K562 (cell line): Measurements from ENCODE around the gene ZNF22. TPM values are rescaled to one million over a fixed set of nuclear protein-coding genes. Genes with fewer than 3 reads are reported as not detected.

ENCODE experiments used
- ASH1L ChIP-seq: fragments of 450-650 bp; IDR thresholded peaks from 2 replicates; pipeline ENCODE4 v1.6.1; 2018; ENCODE audit warnings: borderline replicate concordance, mild to moderate bottlenecking, low read depth; ENCODE audit not compliant: partially characterized antibody
- BRD9 ChIP-seq: fragments of 450-650 bp; IDR thresholded peaks from 2 replicates; pipeline ENCODE4 v1.6.1; 2018; ENCODE audit warnings: low read depth; ENCODE audit not compliant: partially characterized antibody
- BRF1 ChIP-seq: IDR thresholded peaks from 3 replicates; pipeline ENCODE4 v1.6.1; 2011; ENCODE audit warnings: borderline replicate concordance, mild to moderate bottlenecking; ENCODE audit not compliant: insufficient read length; ENCODE audit errors: extremely low read depth
- DEAF1 ChIP-seq: fragments of 450-650 bp; formaldehyde crosslinking; IDR thresholded peaks from 2 replicates; pipeline ENCODE4 v1.4.0; 2020; ENCODE audit warnings: mild to moderate bottlenecking, moderate library complexity
- EWSR1 ChIP-seq: fragments of 450-650 bp; IDR thresholded peaks from 2 replicates; pipeline ENCODE4 v1.6.1; 2018; ENCODE audit warnings: borderline replicate concordance, mild to moderate bottlenecking, low read depth, moderate library complexity; ENCODE audit not compliant: partially characterized antibody
- L3MBTL2 ChIP-seq: fragments of 450-650 bp; IDR thresholded peaks from 2 replicates; pipeline ENCODE4 v1.6.1; 2016; ENCODE audit warnings: mild to moderate bottlenecking, moderate library complexity
- MXD1 ChIP-seq: fragments of 250-450 bp; sonication (Bioruptor Pico); IDR thresholded peaks from 2 replicates; pipeline ENCODE4 v1.8.0; 2021; ENCODE audit warnings: borderline replicate concordance, mild to moderate bottlenecking, moderate library complexity; ENCODE audit not compliant: poor library complexity, severe bottlenecking
- NR2C2 ChIP-seq, 2 experiments: fragments of 200-800 bp in 1 of 2; sonication (Bioruptor generic) in 1 of 2; sonication (generic) in 1 of 2; formaldehyde crosslinking in 1 of 2; IDR thresholded peaks; 2 replicates each; pipeline versions ENCODE4 v1.6.1 to v1.8.0; 2016 to 2022; ENCODE audit warnings: mild to moderate bottlenecking in 1 of 2, missing compliant biosample characterization in 1 of 2, missing genetic modification characterization in 1 of 2, missing genetic modification reagents in 1 of 2
- PHTF2 ChIP-seq: fragments of 250-450 bp; sonication (Bioruptor Pico); IDR thresholded peaks from 2 replicates; pipeline ENCODE4 v1.5.0; 2021; ENCODE audit warnings: mild to moderate bottlenecking
- POLR3G ChIP-seq: IDR thresholded peaks from 2 replicates; pipeline ENCODE4 v1.6.1; 2011; ENCODE audit not compliant: insufficient read length, insufficient replicate concordance; ENCODE audit errors: extremely low read depth
- POU5F1 ChIP-seq: fragments of 150-350 bp; IDR thresholded peaks from 2 replicates; pipeline ENCODE4 v1.6.1; 2014; ENCODE audit warnings: borderline replicate concordance, low read length, low read depth, mild to moderate bottlenecking; ENCODE audit not compliant: partially characterized antibody
- SAP30 ChIP-seq: fragments of 200-600 bp; sonication (generic); IDR thresholded peaks from 2 replicates; pipeline ENCODE4 v1.6.1; 2012; ENCODE audit warnings: borderline replicate concordance, low read depth, mild to moderate bottlenecking, moderate library complexity, low read length, control low read depth, inconsistent platforms; ENCODE audit not compliant: insufficient read depth, poor library complexity, severe bottlenecking
- SETDB1 ChIP-seq: IDR thresholded peaks from one replicate; pipeline ENCODE4 v1.6.1; 2012; ENCODE audit warnings: low read length, control low read depth, inconsistent platforms
- SNIP1 ChIP-seq: fragments of 450-650 bp; IDR thresholded peaks from 2 replicates; pipeline ENCODE4 v1.7.1; 2017; ENCODE audit warnings: low read depth, mild to moderate bottlenecking
- polyA plus RNA-seq, 8 experiments: library from polyadenylated mRNA; depleted of rRNA in 4 of 8; stranded (reverse) in 5 of 8; unstranded in 3 of 8; fragments of >200 nt; fragmentation: Nextera tagmentation in 2 of 8; fragmentation: Illumina TruSeq in 1 of 8; extraction: Ambion mirVana in 2 of 8; extraction: Trizol in 1 of 8; gene quantifications; 2 replicates each; pipeline versions ENCODE4 v1.2.1 to v1.2.3, GENCODE V29; 2011 to 2014; ENCODE audit warnings: inconsistent platforms in 1 of 8, missing spikeins in 1 of 8
- total RNA-seq, 7 experiments: library from RNA; depleted of rRNA in 6 of 7; stranded (reverse); fragments of >200 nt in 6 of 7; fragmentation: Illumina TruSeq in 2 of 7; extraction: Trizol in 2 of 7; gene quantifications; 2 replicates each; pipeline versions ENCODE4 v1.2.1 to v1.2.3, GENCODE V29; 2011 to 2021; ENCODE audit warnings: low replicate concordance in 1 of 7
- TF ChIP-seq, protein P1 (sequence below), 2 experiments: fragments of 450-650 bp; formaldehyde crosslinking in 1 of 2; IDR thresholded peaks; 2 replicates each; pipeline versions ENCODE4 v1.4.0 to v1.6.1; 2014 to 2020; ENCODE audit warnings: mild to moderate bottlenecking in 2 of 2, borderline replicate concordance in 1 of 2, low read depth in 1 of 2

Gene ZNF22
- total and polyA plus RNA-seq, 9 of the 15 experiments (the other 6 are each of a cell fraction or from before 2014, with no cell fraction given), result 36.2 to 98.7 (median 51.2) TPM

DNA sequence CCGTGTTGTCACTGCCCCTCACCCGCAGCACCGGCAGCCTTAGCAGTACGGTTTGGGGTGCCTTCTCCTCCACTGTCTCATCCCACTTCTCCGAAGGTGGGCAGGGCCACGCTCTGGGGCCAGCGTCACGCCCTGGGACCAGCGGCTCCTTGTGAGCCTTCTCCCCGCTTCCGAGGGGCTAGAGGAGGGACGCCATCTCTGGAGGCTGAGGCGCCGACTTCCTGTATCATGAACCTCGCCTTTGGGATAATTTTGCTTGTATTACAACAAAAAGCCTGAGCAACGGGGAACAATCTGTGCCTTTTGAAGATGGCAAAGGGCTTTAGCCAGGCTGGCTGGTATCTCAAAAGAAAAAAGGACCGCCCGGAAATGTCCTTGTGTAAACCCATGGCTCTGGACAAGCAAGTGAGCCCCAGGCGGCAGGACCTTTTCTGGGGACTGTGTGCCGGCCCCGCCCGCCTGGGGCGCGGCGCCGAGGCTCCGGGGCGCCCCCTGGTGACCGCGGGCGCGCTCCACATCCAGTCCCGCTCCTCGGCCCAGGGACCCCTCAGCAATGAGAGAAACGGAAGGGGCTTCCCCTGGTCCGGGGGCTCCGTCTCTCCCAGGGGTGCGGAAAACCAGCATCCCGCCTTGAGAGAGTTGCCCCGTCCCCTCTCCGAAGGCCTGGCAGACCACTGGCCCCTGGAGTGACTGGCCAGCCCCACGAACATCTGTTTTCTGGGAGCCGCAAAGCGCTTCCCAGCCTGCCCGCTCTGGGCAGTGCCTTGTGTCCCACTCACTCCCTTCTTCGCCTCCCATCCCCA lies 25.9 kb upstream of the ZNF22 start (continued):
- no peak for TF ChIP-seq ASH1L
- TF ChIP-seq SNIP1, result no peak
- TF ChIP-seq BRD9, result no peak
- no peak for TF ChIP-seq PHTF2 (CRISPR knock-in tag)
- no peak for TF ChIP-seq SAP30
- TF ChIP-seq, protein P1, sequence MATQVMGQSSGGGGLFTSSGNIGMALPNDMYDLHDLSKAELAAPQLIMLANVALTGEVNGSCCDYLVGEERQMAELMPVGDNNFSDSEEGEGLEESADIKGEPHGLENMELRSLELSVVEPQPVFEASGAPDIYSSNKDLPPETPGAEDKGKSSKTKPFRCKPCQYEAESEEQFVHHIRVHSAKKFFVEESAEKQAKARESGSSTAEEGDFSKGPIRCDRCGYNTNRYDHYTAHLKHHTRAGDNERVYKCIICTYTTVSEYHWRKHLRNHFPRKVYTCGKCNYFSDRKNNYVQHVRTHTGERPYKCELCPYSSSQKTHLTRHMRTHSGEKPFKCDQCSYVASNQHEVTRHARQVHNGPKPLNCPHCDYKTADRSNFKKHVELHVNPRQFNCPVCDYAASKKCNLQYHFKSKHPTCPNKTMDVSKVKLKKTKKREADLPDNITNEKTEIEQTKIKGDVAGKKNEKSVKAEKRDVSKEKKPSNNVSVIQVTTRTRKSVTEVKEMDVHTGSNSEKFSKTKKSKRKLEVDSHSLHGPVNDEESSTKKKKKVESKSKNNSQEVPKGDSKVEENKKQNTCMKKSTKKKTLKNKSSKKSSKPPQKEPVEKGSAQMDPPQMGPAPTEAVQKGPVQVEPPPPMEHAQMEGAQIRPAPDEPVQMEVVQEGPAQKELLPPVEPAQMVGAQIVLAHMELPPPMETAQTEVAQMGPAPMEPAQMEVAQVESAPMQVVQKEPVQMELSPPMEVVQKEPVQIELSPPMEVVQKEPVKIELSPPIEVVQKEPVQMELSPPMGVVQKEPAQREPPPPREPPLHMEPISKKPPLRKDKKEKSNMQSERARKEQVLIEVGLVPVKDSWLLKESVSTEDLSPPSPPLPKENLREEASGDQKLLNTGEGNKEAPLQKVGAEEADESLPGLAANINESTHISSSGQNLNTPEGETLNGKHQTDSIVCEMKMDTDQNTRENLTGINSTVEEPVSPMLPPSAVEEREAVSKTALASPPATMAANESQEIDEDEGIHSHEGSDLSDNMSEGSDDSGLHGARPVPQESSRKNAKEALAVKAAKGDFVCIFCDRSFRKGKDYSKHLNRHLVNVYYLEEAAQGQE (IDR thresholded peaks at IDR 0.05; ENCODE audit: borderline replicate concordance), result peak; percentile 80
- TF ChIP-seq, protein P1 (CRISPR knock-in tag; IDR thresholded peaks at IDR 0.05; ENCODE audit: low read depth), result no peak
- TF ChIP-seq EWSR1, result no peak
- TF ChIP-seq DEAF1, result peak; percentile 87
- peak; percentile 44; the same call in 1 of the 2 replicates for TF ChIP-seq L3MBTL2
- no peak for TF ChIP-seq POU5F1
- no peak for TF ChIP-seq BRF1
- TF ChIP-seq POLR3G, result no peak
- TF ChIP-seq SETDB1, result no peak
- no peak for TF ChIP-seq NR2C2 (CRISPR knock-in tag; IDR thresholded peaks at IDR 0.05)
- no peak; the same call in 1 of the 2 replicates for TF ChIP-seq NR2C2 (tag; IDR thresholded peaks at IDR 0.05)
- no peak for TF ChIP-seq MXD1 (CRISPR knock-in tag)
